Stimulated activated CD4-positive, alpha-beta T cell treated with anti-CD3 and anti-CD28 coated beads, Interleukin-15, amount 100 ng/mL, for 1 hour (primary cell): ENCODE results near the gene TMEM119.

Source experiments
- DNase-seq, 2 donors: peaks; one replicate each; pipeline ENCODE4 v3.0.0-alpha.2; 2020; ENCODE audit warnings: low read depth in 1 of 2, low spot score in 1 of 2

TMEM119 gene, protein sequence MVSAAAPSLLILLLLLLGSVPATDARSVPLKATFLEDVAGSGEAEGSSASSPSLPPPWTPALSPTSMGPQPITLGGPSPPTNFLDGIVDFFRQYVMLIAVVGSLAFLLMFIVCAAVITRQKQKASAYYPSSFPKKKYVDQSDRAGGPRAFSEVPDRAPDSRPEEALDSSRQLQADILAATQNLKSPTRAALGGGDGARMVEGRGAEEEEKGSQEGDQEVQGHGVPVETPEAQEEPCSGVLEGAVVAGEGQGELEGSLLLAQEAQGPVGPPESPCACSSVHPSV

DNA sequence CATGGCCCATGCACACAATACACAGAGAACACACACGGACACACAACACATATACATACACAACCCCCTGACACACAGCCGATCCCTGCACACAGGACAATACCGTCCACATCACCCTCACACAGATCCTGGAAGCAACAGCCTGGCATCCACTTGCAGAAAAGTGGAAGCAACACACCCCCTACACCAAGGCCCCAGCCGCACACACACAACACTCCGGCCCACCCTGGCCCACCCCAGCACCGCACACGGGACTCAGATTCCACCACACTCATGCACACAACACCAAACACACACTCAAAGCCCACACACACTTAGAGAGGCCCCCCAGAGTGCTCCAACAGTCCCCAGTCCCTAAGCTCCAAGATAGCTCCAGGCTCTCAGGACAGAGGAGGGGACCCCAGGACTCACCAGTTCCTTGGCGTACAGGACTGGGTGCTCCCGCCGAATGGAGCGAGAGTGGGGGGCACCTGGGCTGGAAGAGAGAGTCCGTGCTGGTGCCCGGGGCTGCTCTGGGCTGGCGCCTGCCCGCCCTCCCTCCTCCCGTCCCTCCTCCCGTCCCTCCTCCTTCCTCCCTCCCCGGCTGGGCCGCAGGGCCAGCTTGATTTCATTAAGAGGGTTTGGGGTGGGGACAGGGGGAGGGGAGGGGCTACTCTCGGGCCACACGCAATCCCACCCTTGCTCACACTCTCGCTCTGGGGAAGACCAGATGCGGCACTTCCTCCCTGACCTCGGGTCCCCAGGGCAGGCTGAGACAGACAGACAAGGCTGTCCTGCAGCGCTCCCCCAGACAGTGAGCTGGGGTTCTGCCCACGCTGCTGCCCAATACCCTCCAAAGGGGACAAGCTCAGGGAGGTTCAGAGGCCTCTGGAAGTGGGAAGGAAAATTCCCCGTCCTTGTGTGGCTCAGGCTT is at the start of gene TMEM119:
Gene TMEM119, minus strand, starts transcription at position 526 of the 913 bp plus-strand sequence. CDS start 5,701 bp downstream, outside the sequence.
- no peak for DNase-seq

DNA sequence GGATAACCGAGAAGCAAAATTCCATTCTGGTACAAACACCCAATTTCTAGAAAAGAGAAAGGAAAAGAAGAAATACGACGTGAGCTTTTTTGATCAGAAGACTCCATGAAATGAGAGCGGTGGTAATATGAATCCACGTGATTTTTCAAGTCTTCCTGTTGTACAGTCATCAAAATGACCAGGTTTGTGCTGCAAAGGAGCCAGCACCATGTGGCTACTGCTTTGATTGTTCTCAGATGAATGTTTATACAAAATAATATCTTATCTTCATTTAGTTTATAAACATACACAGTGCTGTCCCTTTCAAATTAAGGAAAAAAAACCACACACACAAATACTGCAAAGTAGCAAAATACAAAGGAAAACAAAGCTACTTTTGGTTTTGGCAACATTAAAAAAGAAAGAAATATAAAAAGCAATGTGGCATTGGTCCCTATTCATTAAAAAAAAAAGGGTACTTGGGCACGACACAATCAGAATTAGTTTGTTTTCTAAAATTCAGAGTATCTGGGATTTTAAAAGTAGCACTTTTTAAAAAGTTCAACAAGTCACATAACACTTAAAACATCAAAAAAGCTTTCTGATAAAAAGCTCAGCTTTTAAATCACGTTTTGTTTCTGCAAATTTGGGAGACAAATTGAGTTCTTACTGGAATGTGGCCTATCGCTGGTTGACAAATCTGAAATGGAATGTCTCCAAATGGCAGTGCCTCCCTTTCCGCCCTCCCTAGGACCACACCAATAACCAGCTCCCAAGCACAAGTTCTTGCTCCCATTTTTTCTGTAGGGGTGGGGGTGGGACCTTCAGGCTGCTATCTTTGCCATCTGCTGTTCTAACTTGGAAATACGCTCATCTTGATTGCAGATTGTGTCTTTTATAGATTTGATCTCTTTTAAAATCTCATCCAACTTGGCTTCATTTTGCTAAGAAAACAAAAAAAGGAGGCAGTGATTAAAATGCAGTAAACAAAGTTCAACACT is 49.0 kb upstream of the TMEM119 start:
- no peak for DNase-seq

DNA sequence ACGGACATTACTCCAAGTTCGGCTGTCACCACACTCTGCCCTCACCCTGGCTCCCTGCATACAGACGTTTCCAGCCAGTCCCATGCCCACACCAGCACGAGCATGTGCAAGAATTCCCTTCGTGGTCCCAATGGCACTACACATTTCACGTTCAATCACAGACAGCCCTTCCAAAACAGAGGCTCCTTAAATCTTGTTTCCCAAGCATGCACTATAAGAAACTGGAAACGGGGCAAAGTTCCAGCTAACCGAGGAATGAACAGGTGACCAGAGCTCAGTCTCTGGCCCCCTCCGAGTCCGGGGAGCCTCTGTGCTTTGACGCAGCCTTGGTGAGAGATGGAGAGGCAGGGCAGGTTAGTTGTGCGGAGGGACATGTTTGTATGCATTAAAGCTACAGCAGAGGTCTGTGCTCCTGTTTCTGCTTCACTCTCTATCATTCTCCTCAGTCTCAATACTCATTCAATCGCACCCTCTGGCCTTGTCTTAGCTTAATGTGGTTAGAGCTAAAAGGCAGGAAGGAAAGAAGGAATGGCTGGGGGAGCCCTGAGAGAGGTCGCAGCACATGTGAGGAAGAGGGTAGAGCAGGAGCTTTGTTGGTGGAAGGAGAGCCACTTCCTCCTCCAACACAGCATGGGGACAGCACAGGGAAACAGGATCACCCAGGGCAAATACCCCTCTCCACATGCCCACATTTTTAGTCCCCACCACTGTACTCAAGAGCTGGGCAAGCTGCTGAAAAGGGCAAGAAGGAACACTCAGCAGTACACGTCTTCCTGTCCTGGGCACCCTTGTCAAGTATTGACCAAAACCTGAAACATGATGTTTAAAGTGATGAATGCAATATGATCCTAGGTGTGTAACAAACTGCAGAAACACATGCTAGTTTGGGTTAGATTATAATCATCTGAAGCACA is 48.1 kb upstream of the TMEM119 start:
- DNase-seq, result no peak

DNA sequence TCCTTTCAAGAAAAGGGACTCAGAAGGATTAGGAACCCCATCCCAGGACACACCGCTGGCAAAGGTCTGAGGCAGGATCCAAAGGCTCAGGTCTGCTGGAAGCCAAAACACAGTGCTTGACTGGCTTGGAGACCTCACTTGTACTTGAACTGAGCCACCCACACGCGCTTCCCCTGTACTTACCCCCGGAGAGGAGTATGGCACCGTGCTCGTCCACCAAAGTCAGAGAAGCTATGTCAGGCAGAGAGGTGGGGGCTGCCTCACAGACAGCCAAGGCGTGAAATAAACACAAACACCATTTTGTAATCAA is 46.9 kb upstream of the TMEM119 start:
- DNase-seq, result no peak

DNA sequence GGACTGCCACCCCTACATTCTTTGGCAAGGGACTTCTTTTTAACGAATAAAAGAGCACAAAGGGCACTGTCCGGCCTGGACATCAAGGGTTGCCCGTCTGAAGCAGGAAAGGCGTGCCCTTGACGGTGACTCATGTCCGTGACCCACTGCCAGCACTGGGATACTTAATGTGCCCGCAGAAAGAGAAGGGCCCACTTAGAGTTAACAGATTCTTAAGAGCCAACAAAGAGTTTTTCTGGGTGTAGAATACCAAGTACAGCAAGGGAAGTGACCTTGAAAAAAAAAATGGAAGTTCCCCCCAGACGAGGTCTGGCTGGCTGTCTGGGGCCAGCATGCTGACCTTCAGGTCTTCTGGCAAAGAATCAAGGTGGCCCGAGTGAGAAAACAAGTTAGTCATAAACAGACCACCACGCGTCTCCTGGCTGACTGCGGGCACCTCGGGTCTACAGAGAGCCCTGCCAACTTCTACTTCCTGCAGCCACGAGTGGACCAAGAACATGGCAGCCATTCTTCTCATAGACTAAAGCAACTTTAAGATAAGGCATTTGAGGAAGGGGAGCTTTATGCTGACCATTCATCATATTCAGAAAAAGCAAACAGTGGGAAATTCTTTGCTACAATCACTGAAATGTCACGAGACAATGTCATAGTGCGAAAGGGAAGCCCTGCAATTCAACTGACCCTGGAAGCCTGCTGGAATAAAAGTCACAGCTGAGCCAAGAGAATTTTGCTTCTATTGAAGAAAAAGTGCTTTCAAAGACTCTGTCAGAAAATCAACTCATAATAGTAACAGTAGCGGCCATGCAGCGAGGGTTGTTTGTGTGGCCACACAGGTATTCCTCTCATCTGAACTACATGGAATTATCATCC is 46.3 kb upstream of the TMEM119 start:
- no peak for DNase-seq

DNA sequence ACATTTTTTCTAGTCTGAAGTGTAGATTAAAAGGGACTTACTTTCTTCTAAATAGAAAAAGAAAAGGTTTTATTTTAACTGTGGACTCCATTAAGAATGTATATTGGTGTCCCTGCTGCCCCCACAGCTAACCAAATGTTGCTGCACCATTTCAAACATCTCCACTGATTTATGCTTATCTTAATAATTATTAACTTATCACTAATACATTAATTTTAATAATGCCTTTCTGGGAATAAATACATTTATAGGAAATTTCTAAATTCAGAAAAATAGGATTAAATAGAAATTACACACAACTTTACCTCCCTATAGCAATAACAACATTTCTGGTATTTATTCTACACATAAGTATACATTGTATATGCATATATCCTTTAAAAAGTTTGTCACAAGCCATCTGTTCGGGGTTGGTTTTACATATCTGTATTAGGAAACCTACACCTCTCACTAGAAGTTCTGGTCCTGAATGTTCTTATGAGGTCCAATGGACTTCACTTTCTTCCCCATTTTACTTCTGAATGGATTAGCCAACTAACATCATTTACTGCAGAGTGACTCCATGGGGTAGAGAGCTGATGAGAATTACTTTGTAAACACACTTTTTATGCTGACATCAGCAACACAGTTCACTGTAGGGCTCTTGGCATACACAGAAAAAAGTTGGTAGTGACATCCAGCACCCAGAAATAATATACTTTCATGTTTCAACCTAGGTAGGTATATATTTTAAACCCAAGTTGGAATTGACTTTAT is 45.2 kb upstream of the TMEM119 start:
- no peak for DNase-seq

DNA sequence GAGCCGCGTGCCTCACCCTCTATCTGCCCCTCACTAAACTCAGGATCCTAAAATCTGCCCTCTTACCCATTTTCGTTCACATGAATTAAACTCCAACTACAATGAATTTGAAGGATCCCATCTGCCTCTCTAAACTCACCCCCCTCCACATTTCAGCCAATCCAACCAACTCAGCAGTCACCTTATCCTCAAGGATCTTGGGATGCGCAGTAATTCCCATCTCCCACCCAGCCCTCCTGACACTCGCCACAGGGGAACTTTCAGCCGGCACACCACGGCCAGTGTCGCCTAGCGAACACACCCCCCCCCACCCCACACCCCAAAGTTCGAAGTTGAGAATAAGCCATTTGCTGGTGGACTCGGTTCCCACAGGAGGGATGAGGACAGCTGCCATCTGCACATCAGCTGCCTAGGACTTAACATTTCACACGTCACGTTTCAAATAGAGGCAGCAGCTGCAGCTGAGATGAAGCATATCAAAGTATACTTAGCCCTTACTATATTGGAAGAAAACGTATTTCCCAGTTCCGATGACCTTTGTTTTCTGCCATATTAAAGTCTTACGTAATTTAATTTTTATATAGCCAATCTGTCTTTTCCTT is 44.5 kb upstream of the TMEM119 start:
- no peak for DNase-seq

DNA sequence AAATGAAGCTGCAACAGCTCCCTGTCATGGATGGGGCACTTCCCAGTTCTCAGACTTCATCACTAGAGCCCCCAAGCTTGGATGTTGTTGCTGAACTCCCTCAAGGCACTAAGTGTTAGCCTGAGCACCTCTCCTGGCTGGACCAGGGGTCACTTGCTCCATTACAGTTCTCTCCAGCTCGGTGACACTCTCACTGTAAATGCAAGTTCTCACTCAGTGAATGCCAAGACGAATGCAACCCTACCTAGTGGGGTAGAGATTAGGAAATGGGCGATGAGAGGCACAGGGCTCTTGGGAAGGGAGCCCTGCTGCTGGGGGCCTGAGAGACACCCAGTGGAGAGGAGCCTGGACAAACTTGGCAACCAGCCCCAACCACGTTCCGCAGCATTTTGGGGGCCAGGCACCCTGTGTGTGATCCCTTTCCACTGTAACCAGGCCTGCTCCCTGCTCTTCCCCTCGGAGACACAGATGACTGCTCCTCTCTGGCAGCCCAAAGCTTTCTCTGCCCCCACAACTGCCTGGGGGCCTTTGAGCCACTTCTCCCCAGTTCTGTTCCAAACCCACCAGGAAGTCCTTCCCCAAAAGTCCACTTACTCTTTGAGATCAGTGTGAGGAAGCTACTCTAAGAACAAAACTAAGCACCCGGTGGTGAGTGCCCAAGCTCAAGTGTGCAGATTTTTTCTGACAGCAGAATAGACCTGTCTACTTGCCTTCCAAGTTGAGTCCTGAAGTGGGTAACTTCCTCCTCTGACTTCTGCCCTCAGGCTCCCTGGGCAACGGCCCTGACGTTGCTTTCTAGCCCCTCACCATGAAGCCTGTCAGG is 43.8 kb upstream of the TMEM119 start:
- DNase-seq, result no peak

DNA sequence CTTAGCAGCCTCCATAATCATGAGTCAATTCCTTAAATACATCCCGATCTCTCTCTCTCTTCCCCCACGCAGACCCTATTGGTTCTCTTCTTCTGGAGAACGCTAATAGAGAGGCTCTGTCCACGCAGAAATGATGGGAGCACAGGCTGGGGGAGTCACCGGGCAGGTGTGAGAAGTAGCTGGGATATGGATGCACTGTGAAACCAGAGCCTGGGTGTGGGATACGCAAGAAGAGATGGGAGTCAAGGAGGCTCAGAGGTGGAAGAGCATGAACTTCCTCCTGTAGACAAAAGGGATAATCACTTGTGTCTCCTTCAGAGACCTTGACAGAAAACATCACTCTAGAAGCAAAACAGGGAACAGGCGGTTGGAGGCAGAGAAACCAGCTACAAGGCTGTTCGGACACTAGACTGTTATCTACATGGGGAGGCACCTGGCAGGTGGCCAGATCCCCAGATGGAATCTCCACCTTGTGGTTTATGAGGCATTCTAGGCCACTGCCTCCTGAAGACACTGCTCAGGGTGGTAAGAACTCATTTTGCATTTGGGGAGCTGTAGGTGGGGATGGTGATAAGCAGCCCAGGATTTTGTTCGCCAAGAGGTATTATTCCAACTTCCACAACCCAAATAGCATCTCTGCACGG is 43.0 kb upstream of the TMEM119 start:
- no peak for DNase-seq

DNA sequence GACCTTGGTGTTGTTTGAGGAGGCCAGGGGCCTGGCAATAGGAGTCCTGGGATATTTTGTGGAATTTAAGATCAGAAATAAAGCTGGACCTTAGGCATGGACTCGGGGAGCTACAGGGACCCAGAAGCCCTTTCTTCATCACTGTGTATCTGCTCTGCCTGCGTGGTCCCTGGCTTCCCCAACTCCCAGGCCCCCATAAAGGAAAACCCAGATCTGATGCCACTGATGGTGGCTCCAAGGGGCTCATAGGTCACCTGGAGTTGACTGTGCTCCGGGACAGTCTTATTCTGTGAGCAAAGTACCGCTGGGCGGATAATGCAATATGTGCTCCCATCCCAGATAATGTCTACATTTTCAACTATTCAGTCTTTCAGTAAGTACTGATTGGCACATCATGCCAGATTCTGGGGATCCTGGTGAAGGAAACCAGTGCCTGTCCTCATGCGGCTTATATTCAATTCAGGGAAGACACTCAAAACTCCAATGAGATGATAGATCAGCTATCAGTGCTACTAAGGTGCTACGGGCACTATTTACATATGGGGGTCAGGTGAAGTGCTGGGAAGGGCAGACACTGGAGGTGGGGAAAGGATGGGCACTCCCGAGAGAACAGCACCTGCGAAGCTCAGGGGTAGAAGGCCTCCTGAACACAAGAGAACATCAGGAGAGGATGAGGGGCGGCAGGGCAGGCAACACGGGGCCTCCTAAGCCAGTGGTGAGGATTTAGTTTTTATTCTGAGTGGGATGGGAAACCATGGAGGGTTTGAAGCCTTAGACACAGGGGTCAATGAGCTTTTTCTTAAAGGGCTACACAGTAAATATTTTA is 41.3 kb upstream of the TMEM119 start:
- DNase-seq, result no peak

DNA sequence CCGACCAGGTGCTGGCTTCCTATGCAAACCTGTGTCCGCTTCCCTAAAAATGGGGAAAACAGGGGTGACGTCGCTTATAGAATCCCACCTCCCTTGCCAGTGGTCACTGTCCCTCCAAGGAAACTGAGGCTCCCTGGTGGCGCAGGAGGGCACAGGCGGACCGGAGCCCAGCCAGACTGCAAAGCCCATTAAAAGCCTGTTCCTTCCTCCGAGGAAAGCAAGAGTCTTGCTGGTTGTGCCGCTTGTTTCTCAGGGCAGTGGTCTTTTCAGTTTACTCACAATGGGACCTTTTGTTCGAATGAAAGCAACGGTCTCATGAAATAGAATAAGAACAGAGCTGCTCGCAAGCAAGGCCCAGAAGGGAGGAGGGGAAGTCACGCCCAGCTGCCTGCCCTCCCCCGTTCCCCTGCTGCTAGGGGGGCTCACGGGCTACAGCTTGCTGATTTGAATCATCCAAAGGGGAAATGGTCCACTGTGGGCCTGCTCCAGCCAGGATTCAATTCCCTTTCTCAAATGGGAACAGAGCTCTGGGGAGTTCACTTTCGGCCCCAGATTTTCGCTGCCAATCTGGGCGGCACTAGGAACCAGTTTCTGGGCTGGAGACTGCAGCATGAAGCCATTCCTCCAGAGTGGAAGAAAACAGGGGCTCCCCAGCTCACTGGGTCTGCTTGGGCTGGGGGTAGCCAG is 40.4 kb upstream of the TMEM119 start:
- DNase-seq, result no peak

DNA sequence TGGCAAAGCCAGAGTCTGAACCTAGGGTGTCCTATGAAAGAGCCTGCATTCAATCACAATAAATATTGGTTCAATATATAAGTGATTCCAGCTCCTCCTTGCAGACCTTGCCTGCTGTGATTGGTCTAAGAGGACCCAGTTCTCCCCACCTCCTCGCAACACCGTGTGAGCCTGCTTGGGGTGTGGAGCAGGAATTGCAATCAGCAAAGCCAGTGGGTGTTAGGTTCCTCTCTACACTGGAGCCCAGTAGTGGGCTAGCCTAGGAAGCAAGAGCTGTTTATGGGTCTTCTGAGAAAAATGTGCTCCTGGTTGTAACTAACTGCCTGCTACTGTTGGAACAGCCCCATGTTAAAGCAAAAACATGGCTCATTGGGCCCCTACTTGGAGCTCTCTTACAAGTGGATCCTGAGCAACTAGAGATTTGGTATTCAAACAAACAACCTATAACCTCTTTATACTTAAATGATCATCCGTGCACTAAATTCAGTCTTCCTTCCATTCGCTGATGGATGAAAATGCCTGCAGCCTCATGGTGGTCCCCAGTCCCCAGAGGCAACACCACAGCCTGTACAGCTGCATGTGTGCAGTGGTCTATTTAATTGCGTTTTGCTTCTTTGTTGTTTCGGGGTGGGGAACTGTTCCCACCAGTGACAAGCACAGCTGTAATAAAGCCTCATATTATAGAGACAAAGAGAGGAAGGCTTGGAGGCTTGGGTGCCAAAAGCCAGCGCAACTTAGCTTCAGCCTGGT is 39.5 kb upstream of the TMEM119 start:
- DNase-seq, result no peak

DNA sequence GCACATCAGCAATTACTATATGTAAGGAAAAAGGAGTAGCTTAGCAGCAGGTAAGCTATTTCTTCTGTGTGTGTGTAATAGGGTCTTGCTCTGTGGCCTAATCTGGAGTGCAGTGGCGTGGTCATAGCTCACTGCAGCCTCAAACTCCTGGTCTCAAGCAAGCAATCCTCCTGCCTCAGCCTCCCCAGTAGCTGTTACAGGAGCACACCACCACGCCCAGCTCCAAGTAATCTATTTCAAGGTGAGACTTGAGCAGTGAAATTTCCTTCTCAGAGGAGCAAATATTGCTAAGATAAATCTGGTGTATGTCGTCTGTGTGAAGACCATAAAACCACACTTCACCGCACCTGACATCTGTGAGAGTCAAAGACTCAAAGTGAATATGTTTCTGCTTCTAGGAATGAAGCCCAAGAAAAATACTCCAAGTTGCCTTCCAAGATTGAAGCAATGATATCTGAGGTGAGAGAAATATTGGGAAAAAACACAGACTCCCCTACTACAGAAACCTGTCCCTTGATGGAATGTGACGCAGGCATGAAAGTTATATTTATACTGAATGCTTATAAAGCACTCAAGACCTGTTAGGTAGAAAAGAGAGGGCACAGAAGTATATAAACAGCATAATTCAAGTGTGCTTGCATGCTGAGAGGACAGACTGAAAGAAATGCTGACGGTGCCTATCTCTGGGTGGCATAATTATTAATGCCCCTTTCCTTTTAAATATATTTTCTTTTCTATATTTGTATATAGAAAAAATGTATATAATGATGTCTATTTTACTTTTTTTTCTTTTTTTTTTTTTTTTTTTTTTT is 38.3 kb upstream of the TMEM119 start:
- DNase-seq, result no peak
